NCI-H524 (cell line): Measurements from ENCODE around the gene NDUFAF5.
"Not testable (repeated sequence)": the region's sequence is repeated elsewhere in the genome, so short reads cannot be mapped to it uniquely, and the experiment has no call there.

Experiments used
- DNase-seq, 2 experiments: peaks; one replicate each; lab custom pipeline; 2025; lab: John Stamatoyannopoulos, UW

NDUFAF5 gene

GRCh38 chr20:13784893-13785715 is at the start of gene NDUFAF5, which contains the start of gene ESF1:
TSS of gene NDUFAF5 (plus strand) at chr20:13785028. CDS start at chr20:13785069, 41 bp downstream.
TSS of gene ESF1 (minus strand) at chr20:13784919. CDS start at chr20:13783140, 1,779 bp downstream.
- peak; percentile 99 to 100 for DNase-seq

- DNase-seq = no peak
Observed at GRCh38 chr20:13735826-13736225, 49.0 kb upstream of the NDUFAF5 start.

GRCh38 chr20:13736436-13737191 is 48.2 kb upstream of the NDUFAF5 start:
- DNase-seq = no peak

GRCh38 chr20:13738187-13738586 is 46.6 kb upstream of the NDUFAF5 start:
- not testable (repeated sequence) for DNase-seq

- DNase-seq = no peak
Observed at GRCh38 chr20:13739731-13740649, 44.8 kb upstream of the NDUFAF5 start.

- no peak for DNase-seq
Observed at GRCh38 chr20:13741879-13742278, 42.9 kb upstream of the NDUFAF5 start.

GRCh38 chr20:13744352-13744751 is 40.5 kb upstream of the NDUFAF5 start:
- no peak for DNase-seq

GRCh38 chr20:13745784-13746183 is 39.0 kb upstream of the NDUFAF5 start:
- no peak for DNase-seq

GRCh38 chr20:13749811-13750210 is 35.0 kb upstream of the NDUFAF5 start:
- DNase-seq = no peak

GRCh38 chr20:13753436-13754036 is 31.3 kb upstream of the NDUFAF5 start:
- DNase-seq = no peak

- no peak for DNase-seq
Observed at GRCh38 chr20:13755809-13756208, 29.0 kb upstream of the NDUFAF5 start.

- DNase-seq = no peak
Observed at GRCh38 chr20:13756551-13756950, 28.3 kb upstream of the NDUFAF5 start.

- no peak for DNase-seq
Observed at GRCh38 chr20:13758884-13759283, 25.9 kb upstream of the NDUFAF5 start.

- not testable (repeated sequence) for DNase-seq
Observed at GRCh38 chr20:13760451-13760946, 24.3 kb upstream of the NDUFAF5 start.

GRCh38 chr20:13765299-13765698 is 19.5 kb upstream of the NDUFAF5 start:
- DNase-seq = no peak

GRCh38 chr20:13765868-13766416 is 18.9 kb upstream of the NDUFAF5 start:
- DNase-seq = no peak

- DNase-seq = no peak
Observed at GRCh38 chr20:13770141-13770540, 14.7 kb upstream of the NDUFAF5 start.

- DNase-seq = peak in 1 of 2 experiments; percentile 30
Observed at GRCh38 chr20:13771853-13772453, 12.9 kb upstream of the NDUFAF5 start.

GRCh38 chr20:13772529-13772928 is 12.3 kb upstream of the NDUFAF5 start:
- DNase-seq = no peak

GRCh38 chr20:13775867-13776266 is 9.0 kb upstream of the NDUFAF5 start:
- DNase-seq = no peak
